ENCODE data around the gene TNNT1.

- TF ChIP-seq POLR2A (IDR thresholded peaks at IDR 0.05) (no peak), CTCF (IDR thresholded peaks at IDR 0.05) (no peak)
These were observed 61.0 kb downstream of the TNNT1 start for GRCh38 chr19:55088021-55088451.

Data from suprapubic skin (tissue), 3 donors.